Esophagus muscularis mucosa (tissue), 4 donors: ENCODE measurements around the gene KCNJ6.

Experiments used
- EP300 ChIP-seq: sonication (generic); formaldehyde crosslinking; IDR thresholded peaks from one replicate; pipeline ENCODE4 v1.6.1; 2017; ENCODE audit warnings: antibody characterized with exemption
- POLR2A ChIP-seq: fragments of 450-650 bp; IDR thresholded peaks from one replicate; pipeline ENCODE4 v1.6.1; 2017; ENCODE audit warnings: antibody characterized with exemption, moderate library complexity, mild to moderate bottlenecking, low read depth
- POLR2AphosphoS5 ChIP-seq, 2 donors: sonication (generic); formaldehyde crosslinking; IDR thresholded peaks; one replicate each; pipeline ENCODE4 v1.6.1; 2017; ENCODE audit warnings: antibody characterized with exemption in 2 of 2
- TF ChIP-seq, protein P1 (sequence below), 3 experiments: fragments of 200-600 bp in 2 of 3; fragments of 450-650 bp in 1 of 3; sonication (generic) in 2 of 3; IDR thresholded peaks; one replicate each; pipeline ENCODE4 v1.5.1; 2017 to 2019; ENCODE audit warnings: antibody characterized with exemption in 3 of 3, mild to moderate bottlenecking in 2 of 3, moderate library complexity in 1 of 3

DNA sequence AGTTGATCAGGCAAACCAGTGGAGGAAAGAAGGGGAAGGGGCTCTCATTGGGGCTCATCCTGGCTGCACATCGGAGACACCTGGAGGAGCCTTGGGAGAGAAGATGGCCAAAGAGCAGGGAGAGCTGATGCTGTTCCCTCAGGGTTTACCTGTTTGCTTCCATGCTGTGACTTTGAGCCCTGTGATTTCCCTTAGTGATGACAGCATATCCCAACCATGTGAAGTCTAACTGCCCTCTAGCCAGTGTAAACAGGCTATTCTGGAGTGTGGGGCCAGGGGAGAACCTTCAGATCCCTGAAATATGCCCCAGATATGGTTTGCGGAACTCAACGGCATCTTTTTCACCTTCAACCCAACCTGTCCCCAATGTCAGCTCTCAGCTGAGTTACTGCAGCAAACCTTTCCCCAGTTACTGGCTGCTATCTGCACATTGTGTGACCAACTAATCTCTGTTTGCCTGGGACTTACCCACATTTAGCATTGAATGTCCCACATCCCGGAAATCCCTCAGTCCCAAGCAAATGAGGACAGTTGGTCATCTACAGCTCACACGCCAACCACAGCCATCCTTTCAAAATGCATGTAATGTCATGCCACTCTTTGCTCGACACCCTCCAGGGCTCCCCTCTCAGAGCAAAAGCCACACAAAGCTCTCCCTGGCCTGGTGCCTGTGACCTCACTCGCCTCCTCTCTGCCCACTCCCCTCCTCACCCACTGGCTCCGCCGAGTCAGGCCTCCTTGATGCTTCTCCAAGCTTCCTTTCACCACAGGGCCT, 242.3 kb downstream of the KCNJ6 start:
- TF ChIP-seq, protein P1, sequence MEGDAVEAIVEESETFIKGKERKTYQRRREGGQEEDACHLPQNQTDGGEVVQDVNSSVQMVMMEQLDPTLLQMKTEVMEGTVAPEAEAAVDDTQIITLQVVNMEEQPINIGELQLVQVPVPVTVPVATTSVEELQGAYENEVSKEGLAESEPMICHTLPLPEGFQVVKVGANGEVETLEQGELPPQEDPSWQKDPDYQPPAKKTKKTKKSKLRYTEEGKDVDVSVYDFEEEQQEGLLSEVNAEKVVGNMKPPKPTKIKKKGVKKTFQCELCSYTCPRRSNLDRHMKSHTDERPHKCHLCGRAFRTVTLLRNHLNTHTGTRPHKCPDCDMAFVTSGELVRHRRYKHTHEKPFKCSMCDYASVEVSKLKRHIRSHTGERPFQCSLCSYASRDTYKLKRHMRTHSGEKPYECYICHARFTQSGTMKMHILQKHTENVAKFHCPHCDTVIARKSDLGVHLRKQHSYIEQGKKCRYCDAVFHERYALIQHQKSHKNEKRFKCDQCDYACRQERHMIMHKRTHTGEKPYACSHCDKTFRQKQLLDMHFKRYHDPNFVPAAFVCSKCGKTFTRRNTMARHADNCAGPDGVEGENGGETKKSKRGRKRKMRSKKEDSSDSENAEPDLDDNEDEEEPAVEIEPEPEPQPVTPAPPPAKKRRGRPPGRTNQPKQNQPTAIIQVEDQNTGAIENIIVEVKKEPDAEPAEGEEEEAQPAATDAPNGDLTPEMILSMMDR (IDR thresholded peaks at IDR 0.05), result no peak
- TF ChIP-seq EP300, result no peak
- no peak for TF ChIP-seq POLR2A
- no peak for TF ChIP-seq POLR2AphosphoS5 (IDR thresholded peaks at IDR 0.05)
